ENCODE results near the gene TRIM27.

- TF ChIP-seq POLR2A (IDR thresholded peaks at IDR 0.05; ENCODE audit: low read depth, low read length) = no peak
- TF ChIP-seq ZBTB33 (IDR thresholded peaks at IDR 0.05) = no peak
- TF ChIP-seq CTCF (IDR thresholded peaks at IDR 0.05 in 2 of 3, conservative IDR thresholded peaks at IDR 0.05 in 1 of 3; ENCODE audit: control insufficient read depth in 2 of 3, extremely low read depth in 1 of 3, insufficient read depth in 1 of 3, low read depth in 3 of 3, low read length in 3 of 3) = no peak
- TF ChIP-seq EED (IDR thresholded peaks at IDR 0.05; ENCODE audit: low read depth) = no peak
- TF ChIP-seq TAF1 (IDR thresholded peaks at IDR 0.05; ENCODE audit: borderline replicate concordance, low read depth, low read length) = no peak
- TF ChIP-seq EGR1 (IDR thresholded peaks at IDR 0.05; ENCODE audit: borderline replicate concordance in 1 of 2, low read depth in 2 of 2, low read length in 2 of 2) = no peak
- TF ChIP-seq ELK1 (IDR thresholded peaks at IDR 0.05; ENCODE audit: low read depth, low read length) = no peak
- TF ChIP-seq CREM (IDR thresholded peaks at IDR 0.05; ENCODE audit: low read depth) = no peak
- TF ChIP-seq REST (IDR thresholded peaks at IDR 0.05; ENCODE audit: low read depth, low read length) = no peak
- TF ChIP-seq ZBTB11 (CRISPR knock-in tag; IDR thresholded peaks at IDR 0.05) = no peak
- TF ChIP-seq CHD2 (IDR thresholded peaks at IDR 0.05; ENCODE audit: borderline replicate concordance, low read depth, low read length) = no peak
- no peak for TF ChIP-seq CEBPB (IDR thresholded peaks at IDR 0.05; ENCODE audit: borderline replicate concordance in 1 of 2, low read depth in 2 of 2, low read length in 2 of 2)
These were observed 60.0 kb downstream of the TRIM27 start for GRCh38 chr6:28863604-28864325.
